ENCODE data around the gene FECH. TPM values are rescaled to one million over a fixed set of nuclear protein-coding genes. Genes with fewer than 3 reads are reported as not detected.
"Not testable (repeated sequence)": the region's sequence is repeated elsewhere in the genome, so short reads cannot be mapped to it uniquely, and the experiment has no call there.

The FECH gene
- total RNA-seq, 4 donors from 2014 or later: 19.3 to 25.0 (median 21.9) TPM

- DNase-seq: no peak
- TF ChIP-seq CTCF (IDR thresholded peaks at IDR 0.05): no peak
- no peak for TF ChIP-seq POLR2A (IDR thresholded peaks at IDR 0.05)
- no peaks in the 10 kb centered on the region for H3K27me3 ChIP-seq
Observed at GRCh38 chr18:57533868-57534510, 52.5 kb downstream of the FECH start.

GRCh38 chr18:57533006-57533867 is 53.3 kb downstream of the FECH start:
- Histone ChIP-seq H3K36me3 (no peaks in the 10 kb centered on the region), H3K4me1 (no peaks in the 10 kb centered on the region), H3K4me3 (no peak overlapping the region), H3K9me3 (no peaks in the 10 kb centered on the region), H3K27ac (no peak overlapping the region), H3K27me3 (no peaks in the 10 kb centered on the region)
- no peak for TF ChIP-seq POLR2A (IDR thresholded peaks at IDR 0.05)
- TF ChIP-seq CTCF (IDR thresholded peaks at IDR 0.05): no peak
- no peak for DNase-seq

More at GRCh38 chr18:57533868-57534510, 52.5 kb downstream of the FECH start:
- H3K4me1 ChIP-seq: no peaks in the 10 kb centered on the region
- H3K27ac ChIP-seq: no peak overlapping the region
- no peaks in the 10 kb centered on the region for H3K9me3 ChIP-seq
- H3K4me3 ChIP-seq: no peak overlapping the region
- H3K36me3 ChIP-seq: no peaks in the 10 kb centered on the region

- no peaks in the 10 kb centered on the region for H3K36me3 ChIP-seq
- H3K4me1 ChIP-seq: no peaks in the 10 kb centered on the region
- no peak for DNase-seq
- H3K27ac ChIP-seq: no peak overlapping the region
- H3K4me3 ChIP-seq: no peak overlapping the region
- H3K9me3 ChIP-seq: no peaks in the 10 kb centered on the region
- TF ChIP-seq CTCF (IDR thresholded peaks at IDR 0.05): no peak
- no peak for TF ChIP-seq POLR2A (IDR thresholded peaks at IDR 0.05)
- H3K27me3 ChIP-seq: no peaks in the 10 kb centered on the region
Observed at GRCh38 chr18:57529151-57529550, 57.4 kb downstream of the FECH start.

GRCh38 chr18:57527556-57528229 is 58.8 kb downstream of the FECH start:
- TF ChIP-seq POLR2A (IDR thresholded peaks at IDR 0.05) (no peak), CTCF (IDR thresholded peaks at IDR 0.05) (no peak)
- no peak overlapping the region for H3K27ac ChIP-seq
- DNase-seq: no peak

GRCh38 chr18:57523171-57523956 is 63.1 kb downstream of the FECH start:
- Histone ChIP-seq H3K27me3 (no peaks in the 10 kb centered on the region), H3K9me3 (no peaks in the 10 kb centered on the region), H3K4me1 (no peaks in the 10 kb centered on the region), H3K4me3 (no peak overlapping the region), H3K36me3 (no peaks in the 10 kb centered on the region), H3K27ac (no peak overlapping the region)
- peak in 1 of 3 donors; percentile 55 for DNase-seq
- TF ChIP-seq POLR2A (IDR thresholded peaks at IDR 0.05) (no peak), CTCF (IDR thresholded peaks at IDR 0.05) (no peak)

More at GRCh38 chr18:57527556-57528229, 58.8 kb downstream of the FECH start:
- Histone ChIP-seq H3K4me3 (no peak overlapping the region), H3K9me3 (no peaks in the 10 kb centered on the region), H3K36me3 (no peaks in the 10 kb centered on the region), H3K27me3 (no peaks in the 10 kb centered on the region), H3K4me1 (no peaks in the 10 kb centered on the region)

- not testable (repeated sequence) for H3K4me1 ChIP-seq, H3K4me3 ChIP-seq, H3K27me3 ChIP-seq, H3K9me3 ChIP-seq, DNase-seq, H3K27ac ChIP-seq, H3K36me3 ChIP-seq
Observed at GRCh38 chr18:57522348-57522747, 64.2 kb downstream of the FECH start.
